Small intestine (tissue), 7 donors: Measurements from ENCODE around the gene VDR. TPM values are rescaled to one million over a fixed set of nuclear protein-coding genes. Genes with fewer than 3 reads are reported as not detected.
A peak's percentile ranks its signal among the peaks of the same experiment; 100 is the strongest.

ENCODE experiments used
- DNase-seq, 2 donors: peaks; one replicate each; pipeline versions ENCODE4 v3.0.0 to v3.0.0-alpha.2; 2013
- FAIRE-seq: peaks from 2 replicates; lab custom pipeline; 2012; peaks lifted over from hg19 to GRCh38; lab: Jason Lieb, UNC
- H3K27ac ChIP-seq, 3 donors: one replicate each; pipeline ENCODE4 v1.5.1; 2013; ENCODE audit warnings: low read length in 2 of 3, mild to moderate bottlenecking in 2 of 3, control low read depth in 1 of 3, inconsistent platforms in 1 of 3, low read depth in 1 of 3, moderate library complexity in 1 of 3
- H3K27me3 ChIP-seq, 3 donors: one replicate each; pipeline ENCODE4 v1.6.1; 2013; ENCODE audit warnings: low read length in 3 of 3, inconsistent platforms in 1 of 3; ENCODE audit not compliant: control insufficient read depth in 3 of 3, insufficient read depth in 3 of 3
- H3K36me3 ChIP-seq, 3 donors: one replicate each; pipeline ENCODE4 v1.6.1; 2013; ENCODE audit warnings: low read length in 3 of 3, inconsistent platforms in 1 of 3, low read depth in 1 of 3, mild to moderate bottlenecking in 1 of 3, moderate library complexity in 1 of 3; ENCODE audit not compliant: control insufficient read depth in 3 of 3, insufficient read depth in 2 of 3
- H3K4me1 ChIP-seq, 3 donors: one replicate each; pipeline ENCODE4 v1.6.1; 2013; ENCODE audit warnings: low read length in 2 of 3, inconsistent platforms in 1 of 3, low read depth in 1 of 3, mild to moderate bottlenecking in 1 of 3, moderate library complexity in 1 of 3; ENCODE audit not compliant: control insufficient read depth in 3 of 3, insufficient read depth in 2 of 3
- H3K4me3 ChIP-seq, 3 donors: one replicate each; pipeline ENCODE4 v1.5.1; 2013; ENCODE audit warnings: low read length in 3 of 3, control low read depth in 1 of 3, inconsistent platforms in 1 of 3, low read depth in 1 of 3, mild to moderate bottlenecking in 1 of 3, moderate library complexity in 1 of 3
- H3K9me3 ChIP-seq, 2 donors: one replicate each; pipeline ENCODE4 v1.6.1; 2013; ENCODE audit warnings: low read depth in 1 of 2, low read length in 1 of 2; ENCODE audit not compliant: control insufficient read depth in 2 of 2, insufficient read depth in 1 of 2
- WGBS, 3 donors: extraction: QIAGEN DNeasy Blood & Tissue Kit; methylation state at CpG; one replicate each; pipeline ENCODE4 v1.1.7; 2013; 5-methylcytosine and 5-hydroxymethylcytosine counted together
- polyA plus RNA-seq, 4 donors: library from polyadenylated mRNA; stranded (reverse) in 3 of 4; unstranded in 1 of 4; fragments of 200-250 nt in 3 of 4; fragments of 120-200 nt in 1 of 4; gene quantifications; one replicate each; pipeline versions ENCODE4 v1.2.1 to v1.2.3, GENCODE V29; 2013
- donor health status: healthy with polysubstance abuse.
- donor health status: control.
- donor health status: control.
- donor health status: Bipolar disorder and iron deficiency.
- donor health status: healthy.

VDR gene
- polyA plus RNA-seq, 4 donors: 16.6 to 61.0 (median 41.9) TPM

- Histone ChIP-seq H3K36me3 (no peaks in the 10 kb centered on the region), H3K4me3 (no peak overlapping the region), H3K27me3 (no peaks in the 10 kb centered on the region), H3K27ac (peak overlapping the region in 2 of 3 donors; percentile 73 to 75), H3K4me1 (peaks cover 4 to 18% (median 11%) of the 10 kb centered on the region in 3 donors), H3K9me3 (no peaks in the 10 kb centered on the region)
- FAIRE-seq (no peak), DNase-seq (peak; percentile 9 to 57)
- 3 to 42% (median 16%) methylated on average over 1 of the region's 1 CpG for WGBS, 3 donors
These were observed 40.5 kb upstream of the VDR start for GRCh38 chr12:47945341-47945728.

GRCh38 chr12:47944685-47945340 lies 40.0 kb upstream of the VDR start:
- peaks cover 4 to 18% (median 14%) of the 10 kb centered on the region in 3 donors for H3K4me1 ChIP-seq
- 40 to 76% (median 59%) methylated on average over 6 of the region's 6 CpGs for WGBS, 3 donors
- H3K9me3 ChIP-seq: no peaks in the 10 kb centered on the region
- no peak for DNase-seq
- H3K27ac ChIP-seq: peak overlapping the region in 2 of 3 donors; percentile 73 to 75
- H3K4me3 ChIP-seq: no peak overlapping the region
- H3K27me3 ChIP-seq: no peaks in the 10 kb centered on the region
- H3K36me3 ChIP-seq: no peaks in the 10 kb centered on the region
- no peak for FAIRE-seq

GRCh38 chr12:47943623-47944340 lies 39.0 kb upstream of the VDR start:
- Histone ChIP-seq H3K4me1 (peaks cover 4 to 20% (median 14%) of the 10 kb centered on the region in 3 donors), H3K36me3 (no peaks in the 10 kb centered on the region), H3K9me3 (no peaks in the 10 kb centered on the region), H3K4me3 (no peak overlapping the region), H3K27me3 (no peaks in the 10 kb centered on the region), H3K27ac (peak overlapping the region; percentile 16 to 92 (median 86))
- DNase-seq (peak; percentile 89 to 98), FAIRE-seq (no peak)
- 23 to 53% (median 46%) methylated on average over 11 to 12 of the region's 12 CpGs for WGBS, 3 donors

DNA sequence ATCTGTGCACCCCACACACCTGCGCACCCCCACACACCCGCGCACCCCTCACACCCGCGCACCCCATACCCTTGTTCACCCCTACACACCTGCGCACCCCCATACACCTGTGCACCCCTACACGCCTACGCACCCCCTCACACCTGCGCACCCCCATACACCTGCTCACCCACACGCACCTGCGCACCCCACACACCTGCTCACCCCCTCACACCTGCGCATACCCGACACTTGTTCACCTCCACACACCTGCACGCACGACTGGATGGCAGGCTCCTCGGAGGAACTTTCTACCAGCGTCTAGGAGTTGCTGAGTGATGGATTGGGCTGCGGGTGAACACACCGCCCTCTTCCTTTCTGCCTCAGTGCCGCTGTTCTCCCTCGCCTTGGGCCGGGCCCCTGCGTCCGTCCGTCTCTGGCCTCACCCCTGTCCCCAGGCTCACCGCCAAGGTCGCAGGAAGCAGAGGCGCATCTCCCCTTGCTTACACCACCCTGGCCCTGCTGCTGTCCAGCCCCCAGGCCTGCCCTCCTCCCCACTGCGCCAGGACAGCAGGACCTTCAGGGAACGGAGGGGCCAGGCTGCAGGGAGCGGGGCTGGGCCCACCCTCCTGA lies 37.9 kb upstream of the VDR start:
- peak overlapping the region; percentile 16 to 91 (median 86) for H3K27ac ChIP-seq

GRCh38 chr12:47941871-47942613 lies 37.2 kb upstream of the VDR start:
- Histone ChIP-seq H3K27me3 (no peaks in the 10 kb centered on the region), H3K4me3 (no peak overlapping the region), H3K27ac (no peak overlapping the region), H3K36me3 (no peaks in the 10 kb centered on the region), H3K4me1 (peaks cover 4 to 20% (median 19%) of the 10 kb centered on the region in 3 donors), H3K9me3 (no peaks in the 10 kb centered on the region)
- FAIRE-seq: no peak
- peak in 1 of 2 donors; percentile 43 for DNase-seq
- WGBS, 3 donors: 52 to 86% (median 74%) methylated on average over 23 to 40 of the region's 40 CpGs

More for the DNA sequence above, 37.9 kb upstream of the VDR start:
- no peak for FAIRE-seq
- no peaks in the 10 kb centered on the region for H3K27me3 ChIP-seq
- no peaks in the 10 kb centered on the region for H3K9me3 ChIP-seq
- H3K36me3 ChIP-seq: no peaks in the 10 kb centered on the region
- DNase-seq: no peak
- H3K4me3 ChIP-seq: no peak overlapping the region
- peaks cover 4 to 20% (median 19%) of the 10 kb centered on the region in 3 donors for H3K4me1 ChIP-seq
- 57 to 67% (median 58%) methylated on average over 29 to 31 of the region's 31 CpGs for WGBS, 3 donors

- no peaks in the 10 kb centered on the region for H3K36me3 ChIP-seq
- no peak overlapping the region for H3K27ac ChIP-seq
- H3K27me3 ChIP-seq: no peaks in the 10 kb centered on the region
- WGBS, 3 donors: 86 to 89% (median 87%) methylated on average over 9 of the region's 9 CpGs
- FAIRE-seq (no peak), DNase-seq (no peak)
- peaks cover 4 to 20% (median 19%) of the 10 kb centered on the region in 3 donors for H3K4me1 ChIP-seq
- no peak overlapping the region for H3K4me3 ChIP-seq
- no peaks in the 10 kb centered on the region for H3K9me3 ChIP-seq
These were observed 36.6 kb upstream of the VDR start for GRCh38 chr12:47941475-47941780.

DNA sequence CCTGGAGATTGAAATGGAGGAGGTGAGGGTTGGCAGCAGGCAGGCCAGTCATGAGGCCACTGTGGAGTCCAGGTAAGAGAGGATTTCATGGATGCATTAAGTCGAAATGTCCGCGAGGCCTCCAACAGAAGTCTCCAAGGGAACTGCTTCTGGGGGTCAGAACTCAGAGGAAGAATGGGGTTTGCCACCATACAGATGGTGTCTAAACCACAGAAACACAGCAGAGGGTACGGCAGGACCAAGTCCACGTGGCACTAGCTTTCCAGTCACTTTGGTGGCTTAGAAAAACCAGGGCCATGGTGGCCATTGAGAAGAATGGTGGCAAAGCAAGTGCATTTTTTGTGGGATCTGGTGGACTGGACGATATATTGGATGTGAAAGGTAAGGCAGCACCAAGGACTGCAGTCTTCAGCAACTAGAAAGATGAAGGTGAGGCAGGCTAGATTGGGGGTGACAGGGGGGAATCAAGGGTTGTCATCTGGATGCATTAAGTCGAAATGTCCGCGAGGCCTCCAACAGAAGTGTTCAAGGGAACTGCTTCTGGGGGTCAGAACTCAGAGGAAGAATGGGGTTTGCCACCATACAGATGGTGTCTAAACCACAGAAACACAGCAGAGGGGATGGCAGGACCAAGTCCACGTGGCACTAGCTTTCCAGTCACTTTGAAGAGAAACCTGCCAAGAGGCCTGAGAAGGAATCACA lies 36.1 kb upstream of the VDR start:
- FAIRE-seq: no peak
- WGBS, 3 donors: 88 to 92% (median 88%) methylated on average over 10 of the region's 10 CpGs
- H3K27ac ChIP-seq: no peak overlapping the region

More for the DNA sequence above, 36.1 kb upstream of the VDR start:
- no peaks in the 10 kb centered on the region for H3K27me3 ChIP-seq
- DNase-seq: no peak
- no peaks in the 10 kb centered on the region for H3K36me3 ChIP-seq
- H3K4me1 ChIP-seq: peaks cover 4 to 20% (median 16%) of the 10 kb centered on the region in 3 donors
- H3K4me3 ChIP-seq: no peak overlapping the region
- H3K9me3 ChIP-seq: no peaks in the 10 kb centered on the region
